Activated CD4-positive, CD25-positive, alpha-beta regulatory T cell treated with anti-CD3 and anti-CD28 coated beads, Interleukin-2, amount 50 U/mL, for 72 hours (primary cell): ENCODE results near the gene IFNL4.
"Not testable (repeated sequence)": the region's sequence is repeated elsewhere in the genome, so short reads cannot be mapped to it uniquely, and the experiment has no call there.

ENCODE experiments used
- DNase-seq: peaks from one replicate; pipeline ENCODE4 v3.0.0; 2021

The IFNL4 gene

DNA sequence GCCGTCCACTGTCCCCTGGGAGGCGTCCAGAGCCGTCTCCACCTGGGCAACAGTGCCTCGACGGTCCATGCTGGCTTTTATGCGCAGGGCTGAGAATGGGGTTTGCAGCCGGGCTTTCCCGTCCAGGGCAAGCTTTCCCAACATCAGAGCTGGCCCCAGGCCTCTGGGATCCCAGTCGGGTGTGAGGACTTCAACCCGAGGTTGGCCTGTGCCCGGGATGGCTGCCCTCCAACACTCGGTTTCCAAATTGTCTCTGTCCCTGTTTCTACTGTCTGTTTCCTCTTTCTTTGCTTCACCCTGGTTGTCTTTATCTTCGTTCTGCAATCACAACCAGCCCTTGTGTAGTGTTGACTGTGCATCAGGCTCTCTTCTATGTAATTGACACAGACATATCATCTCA, at the start of gene IFNL4:
TSS of gene IFNL4 (minus strand) at position 51 of the 400 bp plus-strand sequence.
- no peak for DNase-seq

DNA sequence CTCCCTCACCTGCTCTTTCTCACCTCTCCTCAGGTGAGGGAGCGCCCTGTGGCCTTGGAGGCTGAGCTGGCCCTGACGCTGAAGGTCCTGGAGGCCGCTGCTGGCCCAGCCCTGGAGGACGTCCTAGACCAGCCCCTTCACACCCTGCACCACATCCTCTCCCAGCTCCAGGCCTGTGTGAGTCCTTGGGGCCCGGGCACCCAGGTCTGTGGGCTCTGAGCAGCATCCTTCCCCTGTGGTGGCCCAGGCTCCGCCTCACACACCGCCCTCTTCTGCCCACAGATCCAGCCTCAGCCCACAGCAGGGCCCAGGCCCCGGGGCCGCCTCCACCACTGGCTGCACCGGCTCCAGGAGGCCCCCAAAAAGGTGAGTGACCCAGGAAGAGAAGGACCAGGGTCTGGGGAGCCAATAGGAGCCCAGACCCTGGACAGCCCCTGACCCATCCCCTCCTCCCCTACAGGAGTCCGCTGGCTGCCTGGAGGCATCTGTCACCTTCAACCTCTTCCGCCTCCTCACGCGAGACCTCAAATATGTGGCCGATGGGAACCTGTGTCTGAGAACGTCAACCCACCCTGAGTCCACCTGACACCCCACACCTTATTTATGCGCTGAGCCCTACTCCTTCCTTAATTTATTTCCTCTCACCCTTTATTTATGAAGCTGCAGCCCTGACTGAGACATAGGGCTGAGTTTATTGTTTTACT, 49.4 kb upstream of the IFNL4 start:
- DNase-seq = peak; percentile 38

DNA sequence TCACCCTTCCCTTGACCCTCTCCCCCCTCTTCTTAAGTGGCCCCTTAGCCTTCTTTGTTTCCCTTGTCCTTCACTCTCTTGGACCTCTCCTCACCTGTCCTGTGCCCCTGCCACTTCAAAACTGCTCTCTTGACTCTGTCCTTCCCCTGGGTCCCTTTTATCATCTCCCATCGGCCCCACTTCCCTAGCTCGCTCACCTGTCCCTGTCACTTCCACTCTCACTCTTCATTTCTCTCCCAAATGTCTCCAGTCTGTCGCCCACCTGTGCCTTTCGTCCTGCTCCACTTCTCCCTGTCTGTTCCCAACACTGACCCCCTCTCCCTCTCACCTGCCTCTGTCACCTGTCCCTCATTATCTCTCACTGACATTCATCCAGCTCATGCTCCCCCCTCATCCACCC, 48.2 kb upstream of the IFNL4 start:
- no peak for DNase-seq

DNA sequence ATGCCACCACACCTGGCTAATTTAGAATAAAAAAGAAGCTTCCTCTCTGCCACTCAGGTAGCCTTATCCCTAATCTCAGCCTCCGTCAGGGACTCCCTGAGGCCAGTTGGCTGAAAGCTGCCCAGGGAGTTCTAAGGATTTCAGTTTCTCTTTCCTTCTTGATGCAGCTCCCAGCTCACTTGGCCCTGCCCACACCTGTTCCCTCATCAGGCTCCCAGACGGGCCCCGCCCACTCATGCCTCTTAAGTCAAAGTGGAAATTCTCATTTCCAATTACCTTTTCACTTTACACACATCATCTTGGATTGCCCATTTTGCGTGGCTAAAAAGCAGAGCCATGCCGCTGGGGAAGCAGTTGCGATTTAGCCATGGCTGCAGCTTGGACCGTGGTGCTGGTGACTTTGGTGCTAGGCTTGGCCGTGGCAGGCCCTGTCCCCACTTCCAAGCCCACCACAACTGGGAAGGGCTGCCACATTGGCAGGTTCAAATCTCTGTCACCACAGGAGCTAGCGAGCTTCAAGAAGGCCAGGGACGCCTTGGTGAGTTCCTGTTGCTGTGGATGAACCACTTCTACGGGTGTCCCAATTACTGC, 47.5 kb upstream of the IFNL4 start, which contains the start of gene IFNL1:
TSS of gene IFNL1 (plus strand) at position 353 of the 591 bp plus-strand sequence. CDS start at position 368, 15 bp downstream.
- DNase-seq = no peak

DNA sequence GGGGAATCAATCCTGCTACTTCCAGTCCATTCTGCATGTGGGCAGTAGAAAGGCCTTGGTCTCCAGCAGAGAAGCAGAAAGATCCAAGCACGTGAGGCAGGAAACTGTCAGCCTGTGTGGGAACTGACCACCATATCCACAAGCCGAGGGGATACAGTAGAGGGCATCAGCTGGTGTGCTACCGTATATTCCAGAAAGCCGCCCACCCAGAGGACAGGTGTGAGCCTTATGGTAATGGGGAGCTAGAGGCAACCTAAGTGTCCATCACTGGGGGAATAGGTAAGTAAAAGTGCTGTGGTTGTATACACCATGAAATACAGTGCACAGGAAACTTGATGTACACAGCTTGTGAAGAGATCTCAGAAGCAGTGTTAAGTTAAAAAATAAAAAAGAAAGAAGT, 44.7 kb upstream of the IFNL4 start:
- no peak for DNase-seq

DNA sequence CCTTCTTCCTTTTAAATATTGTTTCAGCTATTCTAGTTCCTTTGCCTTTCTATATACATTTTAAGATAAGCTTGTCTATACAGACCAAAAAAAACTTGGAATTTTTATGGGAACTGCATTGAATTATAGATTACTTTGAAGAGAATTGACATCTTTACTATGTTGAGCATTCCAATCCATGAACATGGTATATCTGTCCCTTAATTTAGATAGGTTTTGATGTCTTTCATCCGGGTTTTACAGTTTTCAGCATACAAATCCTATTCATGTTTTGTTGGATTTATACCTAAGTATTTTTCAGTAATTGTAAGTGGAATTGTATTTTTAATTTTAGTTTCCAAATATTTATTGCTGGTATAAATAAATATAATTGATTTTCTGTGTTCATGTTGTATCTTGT, 35.4 kb upstream of the IFNL4 start:
- DNase-seq = no peak

DNA sequence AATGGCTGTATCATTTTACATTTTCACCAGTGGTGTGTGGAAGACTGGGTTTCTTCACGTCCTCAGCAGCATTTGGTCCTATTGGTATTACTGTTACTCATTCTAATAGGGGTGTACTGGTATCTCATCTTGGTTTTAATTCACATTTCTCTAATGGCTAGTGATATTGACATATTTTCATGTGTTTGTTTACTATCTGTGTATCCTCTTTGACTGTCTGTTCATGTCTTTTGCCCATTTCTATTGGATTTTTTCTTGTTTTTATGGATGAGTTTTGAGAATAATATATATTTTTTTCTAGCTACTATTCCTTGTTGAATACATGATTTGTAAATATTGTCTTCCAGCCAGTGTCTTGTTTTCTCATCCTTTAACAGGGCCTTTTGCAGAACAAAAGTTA, 33.4 kb upstream of the IFNL4 start:
- DNase-seq = no peak

DNA sequence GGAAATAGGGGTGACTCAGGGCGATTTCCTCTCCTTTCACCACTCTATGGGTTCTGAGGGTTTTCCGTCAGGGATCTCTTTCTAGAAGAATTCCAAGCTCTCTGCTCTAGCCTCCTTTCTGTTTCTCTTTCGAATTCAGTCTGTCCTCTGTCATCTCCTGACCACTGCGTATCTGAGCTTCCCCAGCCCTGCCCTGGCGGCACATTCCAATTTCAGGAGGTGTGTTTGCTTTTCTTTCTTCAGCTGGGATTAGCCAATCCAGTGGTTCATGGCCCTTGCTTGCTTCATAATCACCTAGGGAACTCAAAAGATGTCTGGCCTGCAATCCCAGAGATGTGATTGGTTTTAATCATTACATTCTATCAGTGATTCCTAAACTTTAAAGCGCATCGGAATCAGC, 28.9 kb upstream of the IFNL4 start:
- DNase-seq = no peak

DNA sequence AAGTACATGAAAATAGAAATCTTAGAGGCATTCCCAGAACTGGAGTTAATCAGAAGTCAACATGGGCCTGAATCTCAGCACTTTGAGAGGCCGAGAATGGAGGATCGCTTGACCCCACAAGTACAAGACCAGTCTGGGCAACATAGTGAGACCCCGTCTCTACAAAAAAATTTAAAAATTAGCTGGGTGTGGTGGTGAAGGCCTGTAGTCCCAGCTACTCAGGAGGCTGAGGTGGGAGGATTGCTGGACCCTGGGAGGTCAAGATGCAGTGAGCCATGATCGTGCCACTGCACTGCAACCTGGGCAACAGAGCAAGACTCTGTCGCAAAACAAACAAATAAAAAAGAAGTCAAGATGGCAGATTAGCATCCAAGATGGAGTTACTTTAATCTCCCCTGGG, 28.1 kb upstream of the IFNL4 start:
- no peak for DNase-seq

DNA sequence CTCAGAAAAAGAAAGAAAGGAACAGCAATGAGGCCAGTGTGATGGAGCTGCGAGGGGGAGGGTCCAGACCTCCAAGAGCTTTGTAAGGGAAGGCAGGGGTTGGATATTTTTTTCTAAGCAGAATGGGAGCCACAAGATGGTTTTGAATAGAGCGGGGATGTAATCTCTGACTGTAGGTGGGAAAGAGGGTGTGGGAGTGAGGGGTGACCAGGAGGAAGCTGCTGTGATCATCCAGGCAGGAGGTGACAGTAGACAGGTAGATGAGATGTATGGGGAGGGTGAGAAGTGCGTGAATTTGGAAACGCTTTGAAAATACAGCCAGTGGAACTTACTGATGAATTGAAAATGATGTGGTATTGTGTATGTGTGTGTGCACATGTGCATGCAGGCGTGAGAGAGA, 26.9 kb upstream of the IFNL4 start:
- no peak for DNase-seq

DNA sequence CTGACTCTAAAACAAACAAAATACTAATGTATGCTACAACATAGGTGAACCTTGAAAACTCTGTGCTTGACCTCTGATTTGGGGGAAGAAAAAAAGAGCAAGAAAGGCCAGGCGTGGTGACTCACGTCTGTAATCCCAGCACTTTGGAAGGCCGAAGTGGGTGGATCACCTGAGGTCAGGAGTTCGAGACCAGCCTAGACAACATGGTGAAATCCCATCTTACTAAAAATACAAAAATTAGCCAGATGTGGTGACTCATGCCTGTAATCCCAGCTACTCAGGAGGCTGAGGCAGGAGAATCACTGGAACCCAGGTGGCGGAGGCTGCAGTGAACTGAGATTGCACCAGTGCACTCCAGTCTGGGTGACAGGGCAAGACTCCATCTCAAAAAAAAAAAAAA, 25.2 kb upstream of the IFNL4 start:
- not testable (repeated sequence) for DNase-seq

DNA sequence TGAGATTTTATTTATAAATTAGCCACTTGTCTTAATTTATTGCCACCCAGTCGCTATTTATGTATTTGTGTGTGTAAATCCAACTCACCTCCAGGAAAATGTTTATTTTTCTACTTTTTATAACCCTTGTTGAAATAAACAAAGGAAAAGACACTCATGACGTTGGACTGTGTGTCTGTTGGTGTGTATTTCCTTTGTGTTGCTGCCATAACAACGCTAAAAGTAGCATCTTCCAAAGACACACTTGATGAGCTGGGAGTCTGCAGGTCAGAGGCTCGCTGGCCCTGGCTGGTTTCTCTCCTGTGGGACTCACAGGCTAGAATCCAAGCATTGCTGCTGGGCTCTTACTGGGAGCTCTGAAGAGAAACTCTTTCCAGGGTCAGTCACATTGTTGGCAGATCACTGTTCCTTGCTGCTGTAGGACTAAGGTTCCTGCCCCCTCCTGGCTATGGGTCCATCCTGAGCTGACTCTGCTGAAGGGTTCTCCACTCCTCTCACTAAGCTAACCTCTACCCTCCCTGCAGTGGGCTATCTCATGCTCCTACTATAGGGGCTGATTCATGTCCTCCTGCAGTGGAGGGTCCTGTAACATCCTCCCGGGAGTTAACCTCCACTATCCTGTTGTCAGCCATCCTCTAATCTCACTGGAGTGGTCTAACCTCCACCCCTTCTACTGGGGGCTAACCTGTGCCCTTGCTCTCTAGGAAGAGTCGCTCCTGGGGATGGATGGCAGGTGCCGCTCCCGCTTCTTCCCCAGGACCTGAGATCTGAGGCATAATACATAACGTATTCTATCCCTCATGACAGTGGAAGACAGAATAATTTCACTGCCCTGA, 21.6 kb upstream of the IFNL4 start:
- DNase-seq = no peak

DNA sequence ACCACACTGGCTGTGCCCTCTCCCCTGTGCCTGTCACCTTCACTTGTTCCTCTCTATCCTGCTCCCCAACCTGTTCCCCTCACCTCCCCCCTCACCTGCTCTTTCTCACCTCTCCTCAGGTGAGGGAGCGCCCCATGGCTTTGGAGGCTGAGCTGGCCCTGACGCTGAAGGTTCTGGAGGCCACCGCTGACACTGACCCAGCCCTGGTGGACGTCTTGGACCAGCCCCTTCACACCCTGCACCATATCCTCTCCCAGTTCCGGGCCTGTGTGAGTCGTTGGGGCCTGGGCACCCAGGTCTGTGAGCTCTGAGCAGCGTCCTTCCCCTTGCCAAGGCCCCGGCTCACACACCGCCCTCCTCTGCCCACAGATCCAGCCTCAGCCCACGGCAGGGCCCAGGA, 20.7 kb upstream of the IFNL4 start:
- not testable (repeated sequence) for DNase-seq

DNA sequence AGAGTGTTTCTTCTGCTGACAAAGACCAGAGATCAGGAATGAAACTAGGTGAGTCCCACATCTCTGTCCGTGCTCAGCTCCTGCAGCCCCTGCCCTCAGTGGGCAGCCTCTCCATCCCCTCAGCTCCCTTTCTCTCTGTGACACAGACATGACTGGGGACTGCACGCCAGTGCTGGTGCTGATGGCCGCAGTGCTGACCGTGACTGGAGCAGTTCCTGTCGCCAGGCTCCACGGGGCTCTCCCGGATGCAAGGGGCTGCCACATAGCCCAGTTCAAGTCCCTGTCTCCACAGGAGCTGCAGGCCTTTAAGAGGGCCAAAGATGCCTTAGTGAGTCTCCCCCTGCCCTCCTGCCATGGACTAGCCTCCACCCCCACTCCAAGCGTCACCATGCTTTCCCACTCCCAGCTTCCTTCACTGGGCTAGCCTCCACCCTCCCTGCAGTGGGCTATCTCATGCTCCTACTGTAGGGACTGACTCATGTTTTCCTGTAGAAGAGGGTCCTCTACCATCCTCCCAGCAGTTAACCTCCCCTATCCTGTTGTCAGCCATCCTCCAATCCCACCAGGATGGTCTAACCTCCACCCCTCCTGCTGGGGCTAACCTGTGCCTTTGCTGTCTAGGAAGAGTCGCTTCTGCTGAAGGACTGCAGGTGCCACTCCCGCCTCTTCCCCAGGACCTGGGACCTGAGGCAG, 20.0 kb upstream of the IFNL4 start:
- not testable (repeated sequence) for DNase-seq

DNA sequence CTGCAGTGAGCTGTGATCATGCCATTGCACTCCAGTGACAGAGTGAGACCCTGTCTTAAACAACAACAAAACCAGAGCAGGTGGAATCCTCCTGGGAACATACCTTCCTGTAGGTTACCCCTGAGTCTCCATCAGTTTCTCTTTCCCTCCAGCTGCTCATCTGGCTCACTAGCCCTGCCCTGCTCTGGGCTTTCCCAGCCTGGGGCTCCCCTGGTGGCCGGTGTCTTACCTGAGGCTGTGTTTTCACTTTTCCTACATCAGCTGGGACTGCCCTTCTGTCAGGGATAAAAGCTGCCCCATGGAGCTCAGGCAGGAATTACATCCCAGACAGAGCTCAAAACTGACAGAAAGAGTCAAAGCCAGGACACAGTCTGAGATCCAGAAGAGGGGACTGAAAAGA, 19.4 kb upstream of the IFNL4 start, which contains the start of gene IFNL2:
TSS of gene IFNL2 (plus strand) at position 312 of the 400 bp plus-strand sequence. CDS start 173 bp downstream, outside the sequence.
- DNase-seq = not testable (repeated sequence)

DNA sequence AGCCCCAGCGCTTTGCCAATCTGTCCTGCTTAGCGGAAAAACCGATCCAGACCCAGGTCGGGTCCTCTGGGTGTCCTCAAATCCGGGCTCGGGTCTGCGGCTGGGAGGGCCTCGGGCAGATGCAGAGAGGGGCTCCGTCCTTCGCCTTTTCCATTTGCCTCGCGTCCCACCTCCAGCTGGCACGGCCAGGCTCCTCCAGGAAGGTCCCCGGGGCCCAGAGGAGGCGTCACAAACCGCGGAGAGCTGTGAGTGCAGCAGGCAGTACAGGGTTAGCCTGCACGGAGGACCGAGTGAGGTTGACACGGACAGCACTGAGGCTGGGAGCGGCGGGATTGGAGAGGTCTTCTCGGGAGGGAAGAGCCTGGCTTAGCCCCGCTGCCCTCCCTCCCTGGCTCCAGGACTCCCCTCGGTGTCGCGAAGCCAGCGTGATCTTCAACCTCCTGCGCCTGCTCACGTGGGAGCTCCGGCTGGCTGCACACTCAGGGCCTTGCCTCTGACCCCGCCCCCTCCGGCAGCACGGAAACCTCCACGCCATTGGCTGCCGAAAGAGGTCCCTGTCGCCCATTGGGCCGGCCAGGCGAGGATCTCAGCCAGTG, 16.8 kb upstream of the IFNL4 start:
- DNase-seq = no peak

DNA sequence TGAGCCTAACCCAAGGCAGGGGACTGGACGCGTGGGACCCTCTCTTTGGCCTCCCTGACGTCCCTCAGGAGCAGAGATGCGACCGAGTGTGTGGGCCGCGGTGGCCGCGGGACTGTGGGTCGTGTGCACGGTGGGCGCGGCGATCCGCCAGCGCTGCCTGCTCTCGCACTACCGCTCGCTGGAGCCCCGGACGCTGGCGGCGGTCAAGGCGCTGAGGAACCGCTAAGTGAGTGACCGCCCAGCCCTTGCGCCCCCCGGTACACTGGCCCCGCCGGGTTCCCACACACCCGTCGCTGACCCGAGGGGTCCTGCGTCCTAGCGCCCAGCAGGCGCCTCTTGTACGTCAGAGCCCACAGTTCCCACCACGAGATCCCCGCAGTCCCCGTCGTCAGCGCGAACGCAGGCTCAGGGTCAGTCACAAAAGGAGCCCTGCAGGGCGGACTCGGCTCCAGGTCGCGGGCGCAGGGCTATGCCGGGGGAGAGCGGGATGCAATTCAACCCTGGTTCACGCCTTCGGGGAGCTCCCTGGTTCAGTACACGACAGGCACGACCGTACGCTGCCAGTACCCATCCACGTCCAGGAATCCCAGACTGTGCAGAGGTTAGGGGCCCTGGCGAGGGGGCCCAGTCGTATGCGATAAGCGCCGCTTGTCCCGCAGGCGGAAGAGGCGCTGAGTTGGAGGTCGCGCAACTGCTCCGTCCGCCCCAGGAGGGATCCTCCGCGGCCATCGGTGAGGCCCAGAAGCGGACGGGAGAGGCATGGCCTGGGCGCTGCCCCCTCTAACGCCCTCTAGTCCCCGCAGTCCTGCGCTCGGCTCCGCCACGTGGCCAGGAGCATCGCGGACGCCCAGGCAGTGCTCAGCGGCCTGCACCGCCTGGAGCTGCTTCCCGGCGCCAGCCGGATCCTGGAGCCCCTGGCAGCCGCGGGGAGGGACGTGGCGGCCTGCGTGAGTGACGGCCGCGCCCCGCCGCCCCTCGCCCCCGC, 15.9 kb upstream of the IFNL4 start:
- no peak for DNase-seq

DNA sequence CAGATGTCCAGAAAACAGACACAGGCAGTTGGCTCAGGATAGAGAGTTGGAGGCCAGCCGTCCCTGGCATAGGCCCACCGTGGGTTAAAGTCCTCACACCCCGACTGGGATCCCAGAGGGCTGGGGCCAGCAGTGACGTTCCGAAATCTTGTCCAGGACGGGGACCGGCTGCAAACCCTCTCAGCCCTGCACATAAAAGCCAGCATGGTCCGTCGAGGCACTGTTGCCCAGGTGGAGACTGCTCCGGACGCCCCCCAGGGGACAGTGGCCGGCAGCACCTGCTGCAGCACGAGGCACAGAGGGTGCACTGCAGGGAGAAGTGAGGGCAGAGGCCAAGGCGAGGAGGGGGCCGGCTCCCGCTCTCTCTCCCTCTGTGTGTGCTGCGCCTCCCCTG, 15.3 kb upstream of the IFNL4 start:
- DNase-seq = no peak

DNA sequence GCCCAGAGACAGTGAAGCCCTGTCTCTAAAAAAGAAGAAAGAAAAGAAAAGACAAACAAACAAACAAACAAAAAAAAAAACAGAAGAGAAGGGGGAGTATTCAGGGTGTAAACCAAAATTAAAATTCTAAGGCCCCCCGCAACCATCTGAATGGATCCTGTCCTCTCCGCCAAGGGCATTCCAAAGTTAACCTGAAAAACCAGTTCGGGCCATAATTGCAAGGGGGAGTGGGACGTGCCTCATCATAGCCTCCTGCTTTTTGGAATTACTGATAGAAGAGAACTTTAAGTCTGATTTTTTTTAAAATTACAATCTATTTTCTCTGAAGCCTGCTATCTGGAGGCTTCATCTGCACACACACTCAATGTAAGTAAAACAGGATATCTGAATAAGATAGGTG, 13.8 kb upstream of the IFNL4 start:
- no peak for DNase-seq

DNA sequence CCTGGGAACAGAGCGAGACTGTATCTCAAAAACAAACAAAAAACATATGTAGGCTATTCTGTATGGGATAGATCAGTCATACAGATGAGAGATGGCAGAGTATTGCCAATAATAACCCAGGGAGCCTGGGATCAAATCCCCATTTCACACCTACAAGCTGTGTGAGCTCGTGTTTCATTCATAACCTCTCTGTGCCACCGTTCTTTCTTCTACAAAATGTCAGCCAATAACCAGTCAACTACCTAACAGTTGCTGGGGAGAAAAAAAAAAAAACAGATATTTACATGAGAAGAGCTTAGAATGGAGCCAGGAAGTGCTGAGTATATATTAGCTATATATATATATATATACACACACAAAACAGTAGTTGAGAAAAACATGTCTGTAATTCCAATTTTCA, 13.0 kb upstream of the IFNL4 start:
- DNase-seq = no peak

DNA sequence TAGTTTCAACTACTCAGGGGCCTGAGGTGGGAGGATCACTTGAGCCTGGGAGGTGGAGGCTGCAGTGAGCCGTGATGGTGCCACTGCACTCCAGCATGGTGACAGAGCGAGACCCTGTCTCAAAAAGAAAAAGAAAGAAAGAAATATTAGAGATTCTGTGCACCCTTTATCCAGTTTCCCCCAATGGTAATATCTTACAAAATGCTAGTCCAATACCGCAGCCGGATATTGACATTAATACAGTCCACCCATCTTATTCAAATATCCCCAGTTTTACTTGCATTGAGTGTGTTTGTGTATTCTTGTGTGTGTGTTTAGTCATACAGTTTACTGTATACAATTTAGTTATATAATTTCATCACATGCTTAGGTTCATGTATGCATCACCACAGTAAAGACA, 8.6 kb upstream of the IFNL4 start:
- DNase-seq = no peak
